NOMO-1 (cell line): Measurements from ENCODE around the gene SPHK1.

ENCODE experiments used
- DNase-seq, 2 experiments: peaks; one replicate each; lab custom pipeline; 2025; ENCODE audit not compliant: unreplicated experiment in 2 of 2; lab: John Stamatoyannopoulos, UW

SPHK1 gene

GRCh38 chr17:76383546-76384221 is 725 bp upstream of the SPHK1 start:
- DNase-seq, result peak; percentile 30 to 44

GRCh38 chr17:76384987-76385891 is 830 bp downstream of the SPHK1 start:
- peak in 1 of 2 experiments; percentile 8 for DNase-seq

GRCh38 chr17:76385892-76386786 is 1.7 kb downstream of the SPHK1 start:
- DNase-seq, result peak; percentile 75 to 77

- DNase-seq, result no peak
Measured at GRCh38 chr17:76386966-76387765, 2.8 kb downstream of the SPHK1 start.

- no peak for DNase-seq
Measured at GRCh38 chr17:76388966-76389888, 4.8 kb downstream of the SPHK1 start.

- DNase-seq, result no peak
Measured at GRCh38 chr17:76390003-76390421, 5.6 kb downstream of the SPHK1 start.

- DNase-seq, result no peak
Measured at GRCh38 chr17:76391200-76391715, 6.8 kb downstream of the SPHK1 start.

GRCh38 chr17:76394166-76394565 is 9.8 kb downstream of the SPHK1 start:
- DNase-seq, result no peak

- DNase-seq, result no peak
Measured at GRCh38 chr17:76395980-76396379, 11.6 kb downstream of the SPHK1 start.

GRCh38 chr17:76397184-76397583 is 12.8 kb downstream of the SPHK1 start:
- no peak for DNase-seq

- peak; percentile 17 to 48 for DNase-seq
Measured at GRCh38 chr17:76397687-76398522, 13.5 kb downstream of the SPHK1 start.

GRCh38 chr17:76398523-76399174 is 14.2 kb downstream of the SPHK1 start:
- no peak for DNase-seq

- DNase-seq, result no peak
Measured at GRCh38 chr17:76399175-76400172, 15.1 kb downstream of the SPHK1 start.

GRCh38 chr17:76402711-76403110 is 18.3 kb downstream of the SPHK1 start:
- DNase-seq, result no peak

- DNase-seq, result no peak
Measured at GRCh38 chr17:76404256-76404655, 19.8 kb downstream of the SPHK1 start.

- DNase-seq, result no peak
Measured at GRCh38 chr17:76404976-76405563, 20.7 kb downstream of the SPHK1 start.
